HCT116 (cell line): ENCODE results near the gene TTBK1. TPM values are rescaled to one million over a fixed set of nuclear protein-coding genes. Genes with fewer than 3 reads are reported as not detected.
A peak's percentile ranks its signal among the peaks of the same experiment; 100 is the strongest.

Source experiments
- ATAC-seq: fragments of 200-7000 bp; cut with Tn5 transposase; 2 replicates; pipeline ENCODE4 v1.9.1; 2020; ENCODE audit warnings: mild to moderate bottlenecking, moderate library complexity
- BruUV-seq: library from RNA; stranded (reverse); fragments of 400-500 nt; replicated peaks from 2 replicates; lab custom pipeline; 2021; lab: Mats Ljungman, UMichigan
- CTCF ChIA-PET: fragments of 300-600 bp; sonication (Branson Sonifier 250); formaldehyde crosslinking; loops from one replicate; lab custom pipeline; 2021; ENCODE audit warnings: antibody characterized with exemption; lab: Charles Lee
- POLR2A ChIA-PET: fragments of 300-600, 350-600 bp; sonication (Branson Sonifier 250); formaldehyde crosslinking; loops from one replicate; lab custom pipeline; 2021; ENCODE audit warnings: antibody characterized with exemption; lab: Charles Lee
- RAD21 ChIA-PET, 2 experiments: fragments of 300-600 bp; sonication (Branson Sonifier 250); formaldehyde crosslinking; loops; one replicate each; lab custom pipeline; 2023; ENCODE audit warnings: low total read pairs in 2 of 2; ENCODE audit not compliant: uncharacterized antibody in 2 of 2, unreplicated experiment in 2 of 2, low non-redundant PET in 1 of 2; lab: Charles Lee
- DNase-seq: peaks from one replicate; pipeline ENCODE4 v3.0.0-alpha.2; 2010; ENCODE audit warnings: low read depth, low spot score
- H2AFZ ChIP-seq: fragments of 200-600 bp; shearing (Covaris generic), sonication (generic); 2 replicates; pipeline ENCODE4 v1.6.1; 2017; ENCODE audit warnings: low read depth, mixed run types, mixed read lengths, antibody characterized with exemption, low read length; ENCODE audit not compliant: poor library complexity, severe bottlenecking
- H3K27ac ChIP-seq: 2 replicates; pipeline ENCODE4 v1.5.1; 2012; ENCODE audit warnings: low read depth, low read length
- H3K27me3 ChIP-seq: fragments of 200-600 bp; sonication (generic); 2 replicates; pipeline ENCODE4 v1.6.1; 2016; ENCODE audit warnings: mixed run types, low read length, mixed read lengths; ENCODE audit not compliant: insufficient read depth
- H3K36me3 ChIP-seq, 2 experiments: fragments of 200-500 bp in 1 of 2; fragments of 200-600 bp in 1 of 2; sonication (Bioruptor generic) in 1 of 2; sonication (generic) in 1 of 2; 2 replicates each; pipeline versions ENCODE4 v1.5.1 to v1.6.1; 2014 to 2016; ENCODE audit warnings: low read length in 2 of 2, inconsistent platforms in 1 of 2, mixed read lengths in 1 of 2, mixed run types in 1 of 2; ENCODE audit not compliant: insufficient read depth in 2 of 2, control insufficient read depth in 1 of 2
- H3K4me1 ChIP-seq, 2 experiments: fragments of 200-600 bp in 1 of 2; sonication (generic) in 1 of 2; 2 replicates each; pipeline versions ENCODE4 v1.5.1 to v1.6.1; 2012 to 2017; ENCODE audit warnings: low read length in 2 of 2, inconsistent platforms in 1 of 2, mild to moderate bottlenecking in 1 of 2, mixed read lengths in 1 of 2, mixed run types in 1 of 2, moderate library complexity in 1 of 2; ENCODE audit not compliant: insufficient read depth in 2 of 2, control insufficient read depth in 1 of 2
- H3K4me2 ChIP-seq: fragments of 200-600 bp; sonication (generic); 2 replicates; pipeline ENCODE4 v1.6.1; 2017; ENCODE audit warnings: mixed run types, low read length, mixed read lengths
- H3K4me3 ChIP-seq, 2 experiments: fragments of 200-600 bp in 1 of 2; sonication (generic) in 1 of 2; replicated peaks in 1 of 2; 2 replicates each; pipeline ENCODE4 v1.5.1; 2011 to 2016; ENCODE audit warnings: low read length in 2 of 2, control low read depth in 1 of 2, low read depth in 1 of 2, mild to moderate bottlenecking in 1 of 2, mixed read lengths in 1 of 2, mixed run types in 1 of 2
- H3K79me2 ChIP-seq: fragments of 200-600 bp; sonication (generic); 2 replicates; pipeline ENCODE4 v1.6.1; 2017; ENCODE audit warnings: mild to moderate bottlenecking, mixed run types, low read length, moderate library complexity, mixed read lengths; ENCODE audit not compliant: insufficient read depth
- H3K9ac ChIP-seq: fragments of 200-600 bp; sonication (generic); 2 replicates; pipeline ENCODE4 v1.6.1; 2016; ENCODE audit warnings: low read length, mixed read lengths
- H3K9me2 ChIP-seq: fragments of 200-600 bp; sonication (generic), shearing (Covaris generic); 2 replicates; pipeline ENCODE4 v1.6.1; 2017; ENCODE audit warnings: mixed run types, mild to moderate bottlenecking, moderate library complexity; ENCODE audit not compliant: insufficient read depth
- H3K9me3 ChIP-seq, 2 experiments: fragments of 200-500 bp in 1 of 2; fragments of 200-600 bp in 1 of 2; sonication (Bioruptor generic) in 1 of 2; sonication (generic) in 1 of 2; 2 replicates each; pipeline ENCODE4 v1.6.1; 2014 to 2017; ENCODE audit warnings: low read length in 2 of 2, mixed read lengths in 2 of 2, inconsistent platforms in 1 of 2, low read depth in 1 of 2, mild to moderate bottlenecking in 1 of 2, mixed run types in 1 of 2, moderate library complexity in 1 of 2; ENCODE audit not compliant: control insufficient read depth in 1 of 2, insufficient read depth in 1 of 2
- H4K20me1 ChIP-seq: fragments of 200-600 bp; sonication (generic), shearing (Covaris generic); 2 replicates; pipeline ENCODE4 v1.6.1; 2017; ENCODE audit warnings: mixed run types, mild to moderate bottlenecking, moderate library complexity; ENCODE audit not compliant: insufficient read depth
- POLR2A ChIP-seq: IDR thresholded peaks from 2 replicates; pipeline ENCODE4 v1.7.0; 2011; ENCODE audit warnings: borderline replicate concordance; ENCODE audit not compliant: insufficient read depth, insufficient read length; ENCODE audit errors: extremely low read depth
- intact Hi-C: fragments of 100-400 bp; cut with micrococcal nuclease; formaldehyde crosslinking; loops from 2 replicates; pipeline ENCODE4 v1.10.0; 2022
- total RNA-seq: library from RNA; stranded (reverse); gene quantifications from one replicate; pipeline ENCODE4 v1.2.1, GENCODE V29; 2021; ENCODE audit not compliant: unreplicated experiment
- TF ChIP-seq, protein P1 (sequence below), 3 experiments: fragments of 200-600 bp in 1 of 3; sonication (generic) in 1 of 3; IDR thresholded peaks in 2 of 3; conservative IDR thresholded peaks in 1 of 3; 2 replicates each; pipeline ENCODE4 v1.5.1; 2012 to 2017; ENCODE audit warnings: low read depth in 2 of 3, low read length in 2 of 3, antibody characterized with exemption in 1 of 3, borderline replicate concordance in 1 of 3, control low read depth in 1 of 3, mild to moderate bottlenecking in 1 of 3, mixed read lengths in 1 of 3, mixed run types in 1 of 3, moderate library complexity in 1 of 3; ENCODE audit not compliant: insufficient read depth in 1 of 3
- TF ChIP-seq, protein P2 (sequence below): IDR thresholded peaks from 2 replicates; pipeline ENCODE4 v1.6.1; 2012
- TF ChIP-seq, protein P3 (sequence below): IDR thresholded peaks from 2 replicates; pipeline ENCODE4 v1.6.1; 2012; ENCODE audit warnings: low read depth

The TTBK1 gene
- total RNA-seq, 1 experiment from 2014 or later, result not detected

DNA sequence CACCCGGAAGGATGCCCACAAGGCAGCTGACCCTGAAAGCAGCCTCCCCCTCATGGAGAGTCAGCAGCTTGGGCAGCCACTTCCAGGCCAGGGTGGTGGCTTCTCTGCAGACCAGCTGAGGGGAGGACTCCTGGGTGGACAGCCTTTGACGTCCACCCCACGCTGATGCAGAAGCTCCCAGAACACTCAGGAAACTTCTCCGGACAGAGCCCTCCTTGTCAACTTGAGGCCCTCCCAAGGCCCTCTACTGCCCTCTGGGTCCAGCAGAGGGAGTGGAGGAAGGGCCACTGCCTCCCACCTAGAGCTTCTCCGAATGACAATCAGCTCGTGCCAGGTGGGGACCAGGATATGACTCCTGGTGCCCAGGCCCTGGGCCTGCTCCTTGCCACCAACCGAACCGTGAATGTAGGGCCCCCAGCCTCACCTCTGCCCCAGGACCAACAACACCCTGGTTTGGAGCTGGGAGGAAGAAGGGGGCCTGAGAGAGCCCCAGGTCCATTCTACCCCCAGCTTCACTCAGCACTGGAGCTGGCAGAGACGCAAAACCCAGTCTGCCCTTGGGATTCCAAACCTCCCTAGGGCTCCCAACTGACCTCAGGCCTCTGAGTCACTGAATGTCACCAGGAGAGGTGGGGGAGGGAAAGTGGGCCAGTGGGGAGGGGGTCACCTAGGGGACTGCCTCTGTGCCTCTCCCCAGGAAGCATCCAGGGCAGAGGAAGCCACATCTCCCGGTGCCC lies 43.9 kb downstream of the TTBK1 start:
- no peak overlapping the region for H3K4me3 ChIP-seq
- H3K4me2 ChIP-seq, result no peak overlapping the region
- no peaks in the 10 kb centered on the region for H3K27me3 ChIP-seq
- DNase-seq, result no peak
- H3K27ac ChIP-seq, result no peak overlapping the region
- intact Hi-C loops, result no loop called here
- no peak overlapping the region for H3K9ac ChIP-seq
- ATAC-seq, result no peak; the same call in 1 of the 2 replicates
- H3K9me3 ChIP-seq, result no peaks in the 10 kb centered on the region
- CTCF ChIA-PET, result interaction anchor here (0.6 to 1.6 kb wide), 2 partner anchors 11 to 47 kb away, joined by 3 read pairs; partner anchors contain the start of gene SLC22A7
- H3K79me2 ChIP-seq, result no peaks in the 10 kb centered on the region
- H2AFZ ChIP-seq, result no peak overlapping the region
- H3K4me1 ChIP-seq, result no peaks in the 10 kb centered on the region
- RAD21 ChIA-PET, result interaction anchor here in 1 of 2 experiments (1.0 kb wide), 1 partner anchor 58 kb away, joined by 3 read pairs; the partner anchor contains the start of gene DNPH1
- no TSS peak for BruUV-seq
- POLR2A ChIA-PET, result no interaction called here
- TF ChIP-seq, protein P1, sequence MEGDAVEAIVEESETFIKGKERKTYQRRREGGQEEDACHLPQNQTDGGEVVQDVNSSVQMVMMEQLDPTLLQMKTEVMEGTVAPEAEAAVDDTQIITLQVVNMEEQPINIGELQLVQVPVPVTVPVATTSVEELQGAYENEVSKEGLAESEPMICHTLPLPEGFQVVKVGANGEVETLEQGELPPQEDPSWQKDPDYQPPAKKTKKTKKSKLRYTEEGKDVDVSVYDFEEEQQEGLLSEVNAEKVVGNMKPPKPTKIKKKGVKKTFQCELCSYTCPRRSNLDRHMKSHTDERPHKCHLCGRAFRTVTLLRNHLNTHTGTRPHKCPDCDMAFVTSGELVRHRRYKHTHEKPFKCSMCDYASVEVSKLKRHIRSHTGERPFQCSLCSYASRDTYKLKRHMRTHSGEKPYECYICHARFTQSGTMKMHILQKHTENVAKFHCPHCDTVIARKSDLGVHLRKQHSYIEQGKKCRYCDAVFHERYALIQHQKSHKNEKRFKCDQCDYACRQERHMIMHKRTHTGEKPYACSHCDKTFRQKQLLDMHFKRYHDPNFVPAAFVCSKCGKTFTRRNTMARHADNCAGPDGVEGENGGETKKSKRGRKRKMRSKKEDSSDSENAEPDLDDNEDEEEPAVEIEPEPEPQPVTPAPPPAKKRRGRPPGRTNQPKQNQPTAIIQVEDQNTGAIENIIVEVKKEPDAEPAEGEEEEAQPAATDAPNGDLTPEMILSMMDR (IDR thresholded peaks at IDR 0.05 in 2 of 3, conservative IDR thresholded peaks at IDR 0.05 in 1 of 3; ENCODE audit: borderline replicate concordance in 1 of 3, insufficient read depth in 1 of 3, low read depth in 2 of 3, low read length in 2 of 3), result peak in 1 of 3 experiments; percentile 10; a peak in 1 of 6 replicates
- TF ChIP-seq POLR2A, result no peak
- TF ChIP-seq, protein P2, sequence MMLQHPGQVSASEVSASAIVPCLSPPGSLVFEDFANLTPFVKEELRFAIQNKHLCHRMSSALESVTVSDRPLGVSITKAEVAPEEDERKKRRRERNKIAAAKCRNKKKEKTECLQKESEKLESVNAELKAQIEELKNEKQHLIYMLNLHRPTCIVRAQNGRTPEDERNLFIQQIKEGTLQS, result no peak
- TF ChIP-seq, protein P3, sequence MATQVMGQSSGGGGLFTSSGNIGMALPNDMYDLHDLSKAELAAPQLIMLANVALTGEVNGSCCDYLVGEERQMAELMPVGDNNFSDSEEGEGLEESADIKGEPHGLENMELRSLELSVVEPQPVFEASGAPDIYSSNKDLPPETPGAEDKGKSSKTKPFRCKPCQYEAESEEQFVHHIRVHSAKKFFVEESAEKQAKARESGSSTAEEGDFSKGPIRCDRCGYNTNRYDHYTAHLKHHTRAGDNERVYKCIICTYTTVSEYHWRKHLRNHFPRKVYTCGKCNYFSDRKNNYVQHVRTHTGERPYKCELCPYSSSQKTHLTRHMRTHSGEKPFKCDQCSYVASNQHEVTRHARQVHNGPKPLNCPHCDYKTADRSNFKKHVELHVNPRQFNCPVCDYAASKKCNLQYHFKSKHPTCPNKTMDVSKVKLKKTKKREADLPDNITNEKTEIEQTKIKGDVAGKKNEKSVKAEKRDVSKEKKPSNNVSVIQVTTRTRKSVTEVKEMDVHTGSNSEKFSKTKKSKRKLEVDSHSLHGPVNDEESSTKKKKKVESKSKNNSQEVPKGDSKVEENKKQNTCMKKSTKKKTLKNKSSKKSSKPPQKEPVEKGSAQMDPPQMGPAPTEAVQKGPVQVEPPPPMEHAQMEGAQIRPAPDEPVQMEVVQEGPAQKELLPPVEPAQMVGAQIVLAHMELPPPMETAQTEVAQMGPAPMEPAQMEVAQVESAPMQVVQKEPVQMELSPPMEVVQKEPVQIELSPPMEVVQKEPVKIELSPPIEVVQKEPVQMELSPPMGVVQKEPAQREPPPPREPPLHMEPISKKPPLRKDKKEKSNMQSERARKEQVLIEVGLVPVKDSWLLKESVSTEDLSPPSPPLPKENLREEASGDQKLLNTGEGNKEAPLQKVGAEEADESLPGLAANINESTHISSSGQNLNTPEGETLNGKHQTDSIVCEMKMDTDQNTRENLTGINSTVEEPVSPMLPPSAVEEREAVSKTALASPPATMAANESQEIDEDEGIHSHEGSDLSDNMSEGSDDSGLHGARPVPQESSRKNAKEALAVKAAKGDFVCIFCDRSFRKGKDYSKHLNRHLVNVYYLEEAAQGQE, result no peak
- no peaks in the 10 kb centered on the region for H4K20me1 ChIP-seq
- no peaks in the 10 kb centered on the region for H3K36me3 ChIP-seq
- no peaks in the 10 kb centered on the region for H3K9me2 ChIP-seq
